Subcutaneous abdominal adipose tissue (tissue), 5 donors: ENCODE results near the gene ADAMTSL4.
"Not testable (repeated sequence)": the region's sequence is repeated elsewhere in the genome, so short reads cannot be mapped to it uniquely, and the experiment has no call there.

Experiments
- H3K27ac ChIP-seq: one replicate; pipeline ENCODE4 v1.7.0; 2013; ENCODE audit warnings: low read depth, mild to moderate bottlenecking, inconsistent platforms, low read length, moderate library complexity
- H3K27me3 ChIP-seq, 5 donors: one replicate each; pipeline ENCODE4 v1.7.0; 2013; ENCODE audit warnings: low read length in 5 of 5, inconsistent platforms in 1 of 5; ENCODE audit not compliant: control insufficient read depth in 5 of 5, insufficient read depth in 4 of 5
- H3K36me3 ChIP-seq, 5 donors: one replicate each; pipeline ENCODE4 v1.7.0; 2013; ENCODE audit warnings: low read length in 5 of 5; ENCODE audit not compliant: control insufficient read depth in 5 of 5, insufficient read depth in 5 of 5
- H3K4me1 ChIP-seq, 5 donors: one replicate each; pipeline ENCODE4 v1.7.0; 2013; ENCODE audit warnings: low read length in 5 of 5, mild to moderate bottlenecking in 3 of 5, moderate library complexity in 1 of 5; ENCODE audit not compliant: control insufficient read depth in 5 of 5, insufficient read depth in 5 of 5
- H3K4me3 ChIP-seq, 5 donors: one replicate each; pipeline ENCODE4 v1.7.0; 2013; ENCODE audit warnings: low read length in 5 of 5, low read depth in 1 of 5
- H3K9ac ChIP-seq, 5 donors: one replicate each; pipeline ENCODE4 v1.7.0; 2013; ENCODE audit warnings: low read length in 5 of 5, mild to moderate bottlenecking in 4 of 5, moderate library complexity in 3 of 5
- H3K9me3 ChIP-seq, 5 donors: one replicate each; pipeline ENCODE4 v1.7.0; 2013; ENCODE audit warnings: low read length in 5 of 5; ENCODE audit not compliant: control insufficient read depth in 5 of 5
- donor health status: healthy.
- donor health status: healthy.
- donor health status: healthy.
- donor health status: healthy.
- donor health status: healthy.

Gene ADAMTSL4

GRCh38 chr1:150566589-150567340 lies 17.6 kb downstream of the ADAMTSL4 start:
- Histone ChIP-seq H3K4me1 (peaks cover 31 to 94% (median 81%) of the 10 kb centered on the region in 5 donors), H3K4me3 (peak overlapping the region in 1 of 5 donors; percentile 52)

GRCh38 chr1:150567341-150567716 lies 18.1 kb downstream of the ADAMTSL4 start:
- H3K4me1 ChIP-seq: peaks cover 27 to 93% (median 83%) of the 10 kb centered on the region in 5 donors
- H3K27me3 ChIP-seq: no peaks in the 10 kb centered on the region
- peak overlapping the region; percentile 11 to 52 (median 46) for H3K4me3 ChIP-seq
- H3K9me3 ChIP-seq: no peaks in the 10 kb centered on the region
- H3K9ac ChIP-seq: peak overlapping the region in 1 of 5 donors; percentile 41
- peaks cover 0 to 13% (median 6%) of the 10 kb centered on the region in 5 donors for H3K36me3 ChIP-seq
- peak overlapping the region; percentile 77 for H3K27ac ChIP-seq

More at GRCh38 chr1:150566589-150567340, 17.6 kb downstream of the ADAMTSL4 start:
- Histone ChIP-seq H3K9ac (no peak overlapping the region), H3K27me3 (no peaks in the 10 kb centered on the region), H3K27ac (peak overlapping the region; percentile 77), H3K9me3 (no peaks in the 10 kb centered on the region), H3K36me3 (peaks cover 0 to 13% (median 3%) of the 10 kb centered on the region in 5 donors)

DNA sequence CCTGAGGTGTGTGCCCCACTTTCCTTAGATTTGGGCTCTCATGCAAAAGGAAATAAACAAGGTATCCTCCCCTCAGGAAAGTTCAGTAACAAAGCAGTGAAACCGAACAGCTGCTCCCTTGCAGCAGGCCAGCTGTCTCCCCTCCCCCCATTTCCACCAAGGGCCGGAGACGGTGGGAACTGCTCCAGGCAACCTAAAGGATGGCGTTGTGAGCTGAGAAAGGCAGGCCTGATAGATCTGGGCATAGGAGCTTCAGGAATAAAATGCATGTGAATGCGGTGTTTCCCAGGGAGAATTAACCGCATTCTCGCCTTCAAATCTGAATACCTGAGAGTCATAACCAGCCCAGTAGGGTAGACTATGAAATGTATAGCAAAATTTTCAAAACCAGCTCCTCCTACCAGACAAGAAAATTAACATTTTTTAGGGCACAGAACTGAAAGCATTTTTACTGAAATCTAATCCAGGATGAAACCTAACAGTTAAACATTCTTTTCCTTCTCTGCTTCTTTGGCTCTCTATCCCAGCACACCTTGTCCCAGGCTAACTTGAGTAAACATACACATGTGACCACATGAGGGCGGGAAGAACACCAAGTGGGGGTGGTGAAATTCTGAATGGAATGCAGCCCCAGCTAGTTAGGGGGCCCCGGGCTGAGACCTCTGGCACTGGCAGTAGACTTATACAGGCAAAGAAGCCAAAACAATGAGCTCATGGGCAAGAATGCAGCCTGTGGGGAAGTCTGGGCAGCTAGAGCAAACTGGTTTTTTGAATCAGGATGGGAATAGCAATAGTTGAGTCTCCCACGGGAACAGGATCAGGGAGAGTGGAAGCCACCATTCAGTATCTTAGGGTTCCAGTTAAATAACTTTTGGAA lies 18.7 kb downstream of the ADAMTSL4 start:
- peak overlapping the region in 4 of 5 donors; percentile 8 to 61 (median 28) for H3K9ac ChIP-seq
- H3K4me1 ChIP-seq: peaks cover 22 to 93% (median 79%) of the 10 kb centered on the region in 5 donors
- H3K4me3 ChIP-seq: peak overlapping the region; percentile 11 to 52 (median 46)

DNA sequence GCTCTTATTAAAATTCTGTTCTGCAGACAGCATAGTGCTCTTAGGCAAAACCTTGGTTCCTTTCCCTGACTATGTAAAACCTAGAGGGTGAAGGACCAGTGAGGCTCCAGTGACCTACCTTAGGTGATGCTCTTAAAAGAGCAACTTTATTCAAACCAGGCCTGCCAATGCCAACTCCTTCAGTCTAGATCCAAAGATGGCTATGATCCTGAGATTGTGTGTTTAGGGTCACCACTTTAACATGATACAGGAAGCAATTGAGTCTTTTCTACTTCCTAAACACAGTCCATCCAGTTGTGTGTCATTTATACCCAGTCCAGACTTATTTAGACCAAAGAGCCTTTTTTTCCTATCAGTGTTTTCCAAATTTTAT lies 19.4 kb downstream of the ADAMTSL4 start:
- Histone ChIP-seq H3K4me3 (peak overlapping the region in 4 of 5 donors; percentile 11 to 48 (median 30)), H3K36me3 (peaks cover 9 to 22% (median 18%) of the 10 kb centered on the region in 5 donors), H3K27ac (peak overlapping the region; percentile 77), H3K27me3 (no peaks in the 10 kb centered on the region), H3K9ac (peak overlapping the region in 4 of 5 donors; percentile 8 to 41 (median 20)), H3K9me3 (no peaks in the 10 kb centered on the region), H3K4me1 (peaks cover 21 to 93% (median 79%) of the 10 kb centered on the region in 5 donors)

More for the DNA sequence above, 18.7 kb downstream of the ADAMTSL4 start:
- no peaks in the 10 kb centered on the region for H3K9me3 ChIP-seq
- no peaks in the 10 kb centered on the region for H3K27me3 ChIP-seq
- peak overlapping the region; percentile 77 for H3K27ac ChIP-seq
- peaks cover 4 to 18% (median 11%) of the 10 kb centered on the region in 5 donors for H3K36me3 ChIP-seq

DNA sequence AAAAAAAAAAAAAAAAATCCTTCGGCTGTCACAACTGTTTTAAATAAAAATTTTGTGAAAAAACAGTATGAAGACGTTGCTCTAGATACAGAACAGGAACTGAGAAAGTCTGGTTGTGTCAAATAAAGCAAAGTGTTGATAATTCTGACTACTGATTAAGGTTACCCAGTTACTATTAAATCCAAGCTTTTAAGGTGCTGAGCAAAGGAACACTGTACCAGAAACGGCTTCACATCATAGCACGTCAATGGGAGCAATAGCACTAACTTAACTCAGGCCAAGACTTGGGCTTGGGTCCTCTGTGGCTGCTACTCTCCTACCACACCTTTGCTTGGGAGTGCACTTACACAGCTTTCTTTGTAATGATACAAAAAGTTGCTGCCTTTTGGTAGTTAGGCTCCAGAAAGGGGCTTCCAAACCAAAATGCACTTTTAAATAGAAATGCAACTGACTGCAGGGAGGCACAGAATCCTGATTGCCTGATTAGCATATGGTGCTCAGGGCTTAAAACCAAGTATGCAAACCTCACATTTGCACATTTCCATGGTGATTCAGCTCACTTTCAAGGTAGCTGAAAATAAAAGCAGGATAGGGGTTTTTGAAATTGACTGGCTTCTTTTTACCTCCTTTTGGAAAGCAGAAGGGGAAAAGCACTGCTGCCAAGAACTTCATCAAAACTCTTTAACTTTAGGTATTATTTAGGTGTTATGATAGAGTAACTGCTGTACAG lies 23.9 kb downstream of the ADAMTSL4 start:
- peaks cover 45 to 63% (median 52%) of the 10 kb centered on the region in 5 donors for H3K36me3 ChIP-seq
- H3K27me3 ChIP-seq: no peaks in the 10 kb centered on the region
- H3K9me3 ChIP-seq: no peaks in the 10 kb centered on the region
- H3K4me3 ChIP-seq: peak overlapping the region; percentile 13 to 47 (median 41)
- H3K4me1 ChIP-seq: peaks cover 12 to 75% (median 72%) of the 10 kb centered on the region in 5 donors
- peak overlapping the region; percentile 73 for H3K27ac ChIP-seq
- H3K9ac ChIP-seq: no peak overlapping the region

DNA sequence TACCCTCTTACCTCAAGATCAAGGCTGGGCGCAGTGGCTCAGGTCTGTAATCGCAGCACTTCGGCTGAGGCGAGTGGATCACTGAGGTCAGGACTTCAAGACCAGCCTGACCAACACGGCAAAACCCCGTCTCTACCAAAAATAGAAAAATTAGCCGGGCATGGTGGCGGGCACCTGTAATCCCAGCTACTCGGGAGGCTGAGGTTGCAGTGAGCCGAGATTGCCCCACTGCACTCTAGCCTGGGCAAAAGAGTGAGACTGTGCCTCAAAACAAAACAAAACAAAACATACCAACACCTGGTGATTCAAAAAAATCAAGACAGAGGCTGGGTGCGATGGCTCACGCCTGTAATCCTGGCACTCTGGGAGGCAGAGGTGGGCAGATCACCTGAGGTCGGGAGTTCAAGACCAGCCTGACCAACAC lies 24.5 kb downstream of the ADAMTSL4 start:
- Histone ChIP-seq H3K4me1 (peaks cover 6 to 70% (median 66%) of the 10 kb centered on the region in 5 donors), H3K36me3 (peaks cover 45 to 63% (median 54%) of the 10 kb centered on the region in 5 donors), H3K4me3 (peak overlapping the region in 4 of 5 donors; percentile 13 to 47 (median 42)), H3K27ac (peak overlapping the region; percentile 73)
- not testable (repeated sequence) for H3K9me3 ChIP-seq, H3K27me3 ChIP-seq, H3K9ac ChIP-seq

DNA sequence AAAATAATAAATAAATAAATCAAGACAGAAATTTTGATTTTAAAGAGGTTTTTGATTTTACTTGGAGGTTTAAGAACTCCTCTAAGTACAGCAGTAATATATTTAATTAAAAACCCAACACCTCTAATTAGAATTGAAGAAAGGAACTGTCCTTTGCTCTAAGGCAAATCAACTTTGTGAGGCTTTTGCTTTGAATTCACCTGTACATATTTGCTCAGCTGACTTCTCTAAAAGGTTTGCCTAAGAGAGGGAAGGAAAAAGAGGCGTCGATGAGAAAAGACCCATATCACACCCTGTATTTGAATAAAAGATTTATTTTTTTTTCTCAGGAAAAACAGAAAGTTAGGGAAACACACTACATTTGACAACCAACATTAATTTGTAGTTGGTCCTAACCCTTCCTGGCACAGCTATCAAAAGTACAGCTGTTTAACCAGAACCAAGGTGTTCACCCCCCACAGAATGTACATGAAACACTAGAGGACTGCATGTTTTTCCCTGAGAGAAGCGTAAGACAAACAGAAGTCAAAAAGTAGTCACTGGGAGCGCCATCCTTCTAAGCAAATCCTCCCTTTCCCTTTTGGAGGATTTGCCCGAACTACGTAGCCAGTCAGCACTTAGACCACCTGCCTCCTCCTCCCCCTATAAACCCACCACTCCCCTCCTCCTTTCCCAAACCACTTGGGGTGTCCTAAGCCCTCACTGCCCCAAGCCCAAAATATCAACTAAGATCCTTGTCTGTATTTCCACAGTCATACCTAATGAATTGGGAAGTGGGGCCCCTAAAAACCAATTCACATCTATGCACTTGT lies 25.3 kb downstream of the ADAMTSL4 start:
- Histone ChIP-seq H3K4me3 (peak overlapping the region; percentile 88 to 100 (median 98)), H3K27ac (peak overlapping the region; percentile 99), H3K4me1 (peaks cover 3 to 61% (median 58%) of the 10 kb centered on the region in 5 donors), H3K27me3 (no peaks in the 10 kb centered on the region), H3K9me3 (no peaks in the 10 kb centered on the region), H3K9ac (peak overlapping the region in 4 of 5 donors; percentile 79 to 99 (median 97)), H3K36me3 (peaks cover 45 to 64% (median 54%) of the 10 kb centered on the region in 5 donors)

- H3K27me3 ChIP-seq: no peaks in the 10 kb centered on the region
- peaks cover 5 to 59% (median 55%) of the 10 kb centered on the region in 5 donors for H3K4me1 ChIP-seq
- H3K9me3 ChIP-seq: no peaks in the 10 kb centered on the region
- H3K36me3 ChIP-seq: peaks cover 45 to 64% (median 54%) of the 10 kb centered on the region in 5 donors
- H3K4me3 ChIP-seq: peak overlapping the region; percentile 88 to 100 (median 98)
- H3K27ac ChIP-seq: peak overlapping the region; percentile 99
- peak overlapping the region; percentile 79 to 100 (median 99) for H3K9ac ChIP-seq
Measured at GRCh38 chr1:150575072-150575489, 25.9 kb downstream of the ADAMTSL4 start.
